Measurements from ENCODE around the gene PNPLA4. TPM values are rescaled to one million over a fixed set of nuclear protein-coding genes. Genes with fewer than 3 reads are reported as not detected.

PNPLA4 gene
- total RNA-seq, 1 donor from 2014 or later = 9.7 TPM

DNA sequence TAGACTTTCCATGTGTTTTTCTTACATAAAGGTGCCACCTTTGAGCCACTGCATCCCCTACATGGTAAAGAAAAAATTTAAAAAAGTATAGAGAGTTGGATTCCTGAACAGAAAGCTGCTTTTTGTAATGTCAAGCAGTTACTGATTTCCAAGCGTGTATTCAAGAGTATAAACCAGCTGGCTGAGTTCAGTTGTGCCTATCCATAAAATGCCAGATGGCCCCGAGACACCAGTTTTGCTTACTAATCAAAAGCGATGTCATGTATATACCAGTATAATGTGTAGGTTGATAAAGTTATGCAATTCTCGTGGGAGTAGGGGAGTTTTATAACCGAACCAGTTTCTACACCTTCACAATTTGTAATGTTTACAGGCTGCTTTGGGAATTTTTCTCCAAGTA, 26.2 kb upstream of the PNPLA4 start:
- H3K4me1 ChIP-seq = no peaks in the 10 kb centered on the region
- H3K27me3 ChIP-seq = no peaks in the 10 kb centered on the region
- TF ChIP-seq, protein P1, sequence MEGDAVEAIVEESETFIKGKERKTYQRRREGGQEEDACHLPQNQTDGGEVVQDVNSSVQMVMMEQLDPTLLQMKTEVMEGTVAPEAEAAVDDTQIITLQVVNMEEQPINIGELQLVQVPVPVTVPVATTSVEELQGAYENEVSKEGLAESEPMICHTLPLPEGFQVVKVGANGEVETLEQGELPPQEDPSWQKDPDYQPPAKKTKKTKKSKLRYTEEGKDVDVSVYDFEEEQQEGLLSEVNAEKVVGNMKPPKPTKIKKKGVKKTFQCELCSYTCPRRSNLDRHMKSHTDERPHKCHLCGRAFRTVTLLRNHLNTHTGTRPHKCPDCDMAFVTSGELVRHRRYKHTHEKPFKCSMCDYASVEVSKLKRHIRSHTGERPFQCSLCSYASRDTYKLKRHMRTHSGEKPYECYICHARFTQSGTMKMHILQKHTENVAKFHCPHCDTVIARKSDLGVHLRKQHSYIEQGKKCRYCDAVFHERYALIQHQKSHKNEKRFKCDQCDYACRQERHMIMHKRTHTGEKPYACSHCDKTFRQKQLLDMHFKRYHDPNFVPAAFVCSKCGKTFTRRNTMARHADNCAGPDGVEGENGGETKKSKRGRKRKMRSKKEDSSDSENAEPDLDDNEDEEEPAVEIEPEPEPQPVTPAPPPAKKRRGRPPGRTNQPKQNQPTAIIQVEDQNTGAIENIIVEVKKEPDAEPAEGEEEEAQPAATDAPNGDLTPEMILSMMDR (IDR thresholded peaks at IDR 0.05) = no peak
- H3K9me3 ChIP-seq = no peaks in the 10 kb centered on the region
- intact Hi-C loops (cut with DNase I) = no loop called here
- no peaks in the 10 kb centered on the region for H3K36me3 ChIP-seq
- ATAC-seq (no peak), DNase-seq (no peak)
- H3K4me3 ChIP-seq = no peak overlapping the region
- H3K27ac ChIP-seq = no peak overlapping the region

DNA sequence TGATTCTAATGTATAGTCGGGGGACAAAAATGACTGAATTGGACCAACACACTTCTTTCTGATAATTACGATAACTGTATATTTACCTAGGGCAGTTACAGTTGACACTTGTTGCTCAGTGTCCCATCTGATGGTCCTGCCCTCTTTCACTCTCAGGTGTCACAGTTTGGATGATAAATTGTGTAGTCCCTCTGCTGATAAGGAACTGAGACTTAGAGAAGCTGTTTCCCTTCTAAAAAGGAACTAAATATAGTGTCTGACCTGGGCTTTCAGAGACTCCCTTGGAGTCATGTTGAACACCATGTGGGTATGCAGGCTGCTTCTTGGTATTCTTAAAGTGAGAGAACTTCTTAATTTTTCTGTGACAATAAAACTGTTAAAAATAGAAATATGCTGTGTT, 23.7 kb upstream of the PNPLA4 start:
- DNase-seq (no peak), ATAC-seq (no peak)
- intact Hi-C loops (cut with DNase I) = no loop called here
- Histone ChIP-seq H3K4me1 (no peaks in the 10 kb centered on the region), H3K27me3 (no peaks in the 10 kb centered on the region), H3K27ac (no peak overlapping the region), H3K36me3 (no peaks in the 10 kb centered on the region), H3K9me3 (no peaks in the 10 kb centered on the region), H3K4me3 (no peak overlapping the region)
- TF ChIP-seq, protein P1 (IDR thresholded peaks at IDR 0.05) = no peak

DNA sequence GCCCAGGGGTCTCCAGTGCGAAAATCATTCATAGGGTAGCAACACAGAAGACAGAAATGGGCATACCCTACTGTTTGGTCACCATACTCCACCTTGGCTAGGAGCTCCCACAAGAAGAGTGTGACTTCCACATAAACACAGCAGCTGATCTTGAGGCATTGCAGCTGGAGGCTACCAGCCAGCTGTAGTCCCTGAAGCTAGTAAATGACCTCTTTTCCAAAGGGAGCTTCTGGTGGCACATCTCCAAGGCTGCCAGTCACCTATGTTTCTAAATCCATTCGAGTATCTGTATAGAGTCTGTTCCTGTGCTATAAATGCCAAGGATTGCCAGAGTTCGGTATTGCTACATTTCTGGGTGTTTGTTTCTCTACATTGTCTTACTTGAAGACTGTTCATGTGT, 21.3 kb upstream of the PNPLA4 start:
- Histone ChIP-seq H3K36me3 (no peaks in the 10 kb centered on the region), H3K4me3 (no peak overlapping the region), H3K27me3 (no peaks in the 10 kb centered on the region), H3K4me1 (no peaks in the 10 kb centered on the region), H3K27ac (no peak overlapping the region), H3K9me3 (no peaks in the 10 kb centered on the region)
- no peak for ATAC-seq
- TF ChIP-seq, protein P1 (IDR thresholded peaks at IDR 0.05) = no peak
- intact Hi-C loops (cut with DNase I) = no loop called here
- no peak for DNase-seq

DNA sequence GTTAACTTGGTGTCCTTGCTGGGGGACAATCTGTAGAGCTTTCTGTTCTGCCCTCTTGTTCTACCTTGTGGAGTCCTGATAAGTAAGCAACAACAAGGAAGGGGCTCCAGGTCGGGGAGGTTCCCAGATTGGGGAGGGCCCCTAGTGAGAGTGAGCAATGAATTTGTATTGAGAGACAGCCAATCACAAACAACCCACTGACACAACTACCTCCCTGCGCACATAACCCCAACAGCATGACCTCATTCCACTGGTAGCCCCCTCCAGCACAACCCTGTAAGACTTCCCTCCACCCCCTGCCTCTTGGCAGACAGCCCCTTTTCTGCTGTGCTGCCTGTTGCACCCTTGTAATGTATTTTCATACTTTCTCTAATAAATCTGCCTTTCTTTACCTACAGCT, 19.7 kb upstream of the PNPLA4 start:
- TF ChIP-seq, protein P1 (IDR thresholded peaks at IDR 0.05) = no peak
- Histone ChIP-seq H3K4me3 (no peak overlapping the region), H3K27ac (no peak overlapping the region), H3K27me3 (no peaks in the 10 kb centered on the region), H3K36me3 (no peaks in the 10 kb centered on the region), H3K4me1 (no peaks in the 10 kb centered on the region), H3K9me3 (no peaks in the 10 kb centered on the region)
- ATAC-seq (no peak), DNase-seq (no peak)
- intact Hi-C loops (cut with DNase I) = no loop called here

DNA sequence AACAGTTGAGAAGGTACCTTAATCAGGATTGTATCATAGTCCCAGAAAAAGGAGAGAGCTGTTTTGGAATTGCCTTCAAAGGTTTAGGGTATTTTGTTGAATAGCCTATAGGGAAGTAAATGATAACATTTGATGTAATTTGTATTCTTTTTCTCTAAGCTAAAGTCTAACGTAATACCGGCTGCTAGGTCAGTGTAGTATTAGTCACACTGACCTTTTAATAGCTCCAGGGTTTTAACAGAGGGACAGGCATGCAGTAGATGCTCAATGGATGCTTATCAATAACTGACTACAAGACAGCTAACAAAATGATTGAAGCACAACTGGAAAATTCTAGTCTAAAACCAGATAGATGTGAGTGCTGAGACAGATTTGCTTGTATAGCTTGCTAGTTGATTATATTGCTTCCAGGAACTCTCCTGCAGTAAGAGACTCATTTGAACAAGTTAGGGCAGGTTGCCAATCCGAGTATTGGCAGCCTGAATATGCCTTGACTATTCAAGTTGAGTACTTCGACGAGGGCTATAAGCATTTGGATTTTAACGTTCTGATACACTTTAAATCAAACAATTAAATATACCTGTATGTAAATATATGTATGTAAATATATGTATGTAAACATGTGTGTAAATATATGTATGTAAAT, 16.5 kb upstream of the PNPLA4 start:
- no peak overlapping the region for H3K27ac ChIP-seq
- no peak overlapping the region for H3K4me3 ChIP-seq
- H3K27me3 ChIP-seq = no peaks in the 10 kb centered on the region
- H3K9me3 ChIP-seq = no peaks in the 10 kb centered on the region
- no peak for DNase-seq
- intact Hi-C loops (cut with DNase I) = no loop called here
- no peaks in the 10 kb centered on the region for H3K4me1 ChIP-seq
- H3K36me3 ChIP-seq = no peaks in the 10 kb centered on the region
- TF ChIP-seq, protein P1 (IDR thresholded peaks at IDR 0.05) = no peak
- ATAC-seq = no peak

All from upper lobe of right lung (tissue), 1 donor.